ENCODE results near the gene PDS5B.

DNA sequence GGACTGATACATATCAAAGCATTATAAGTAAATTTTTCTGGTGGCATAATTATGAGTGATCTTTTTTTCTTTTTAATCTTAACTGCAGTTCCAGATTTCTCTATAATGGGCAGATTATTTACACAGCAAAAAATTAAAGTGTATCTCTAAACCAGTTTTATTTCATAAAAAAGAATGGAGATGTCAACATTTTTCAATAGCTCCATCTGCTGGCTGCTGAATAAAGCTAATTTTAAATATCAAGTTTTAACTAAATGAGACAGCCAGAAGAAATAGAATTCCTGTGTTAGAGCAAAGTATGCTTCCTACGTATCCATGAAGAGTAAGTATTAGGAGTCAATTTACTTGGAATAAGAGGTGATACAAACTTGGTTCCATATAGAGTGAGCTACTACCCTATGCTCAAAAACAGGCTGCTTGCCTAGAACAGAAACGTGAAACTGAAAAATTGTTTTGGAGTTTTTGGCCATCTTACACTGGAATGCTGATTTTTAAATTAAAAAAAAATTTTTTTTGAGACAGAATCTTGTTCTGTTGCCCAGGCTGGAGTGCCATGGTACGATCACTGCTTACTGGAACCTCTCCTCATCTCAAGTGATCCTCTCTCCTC lies 5.0 kb upstream of the PDS5B start:
- TF ChIP-seq, protein P1, sequence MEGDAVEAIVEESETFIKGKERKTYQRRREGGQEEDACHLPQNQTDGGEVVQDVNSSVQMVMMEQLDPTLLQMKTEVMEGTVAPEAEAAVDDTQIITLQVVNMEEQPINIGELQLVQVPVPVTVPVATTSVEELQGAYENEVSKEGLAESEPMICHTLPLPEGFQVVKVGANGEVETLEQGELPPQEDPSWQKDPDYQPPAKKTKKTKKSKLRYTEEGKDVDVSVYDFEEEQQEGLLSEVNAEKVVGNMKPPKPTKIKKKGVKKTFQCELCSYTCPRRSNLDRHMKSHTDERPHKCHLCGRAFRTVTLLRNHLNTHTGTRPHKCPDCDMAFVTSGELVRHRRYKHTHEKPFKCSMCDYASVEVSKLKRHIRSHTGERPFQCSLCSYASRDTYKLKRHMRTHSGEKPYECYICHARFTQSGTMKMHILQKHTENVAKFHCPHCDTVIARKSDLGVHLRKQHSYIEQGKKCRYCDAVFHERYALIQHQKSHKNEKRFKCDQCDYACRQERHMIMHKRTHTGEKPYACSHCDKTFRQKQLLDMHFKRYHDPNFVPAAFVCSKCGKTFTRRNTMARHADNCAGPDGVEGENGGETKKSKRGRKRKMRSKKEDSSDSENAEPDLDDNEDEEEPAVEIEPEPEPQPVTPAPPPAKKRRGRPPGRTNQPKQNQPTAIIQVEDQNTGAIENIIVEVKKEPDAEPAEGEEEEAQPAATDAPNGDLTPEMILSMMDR (conservative IDR thresholded peaks at IDR 0.05; ENCODE audit: low read depth, low read length): peak; percentile 70
- TF ChIP-seq EZH2 (IDR thresholded peaks at IDR 0.05; ENCODE audit: borderline replicate concordance, low read depth, low read length, poor library complexity, severe bottlenecking): no peak
